ENCODE data around the gene TOM1.
A peak's percentile ranks its signal among the peaks of the same experiment; 100 is the strongest.

Gene TOM1

DNA sequence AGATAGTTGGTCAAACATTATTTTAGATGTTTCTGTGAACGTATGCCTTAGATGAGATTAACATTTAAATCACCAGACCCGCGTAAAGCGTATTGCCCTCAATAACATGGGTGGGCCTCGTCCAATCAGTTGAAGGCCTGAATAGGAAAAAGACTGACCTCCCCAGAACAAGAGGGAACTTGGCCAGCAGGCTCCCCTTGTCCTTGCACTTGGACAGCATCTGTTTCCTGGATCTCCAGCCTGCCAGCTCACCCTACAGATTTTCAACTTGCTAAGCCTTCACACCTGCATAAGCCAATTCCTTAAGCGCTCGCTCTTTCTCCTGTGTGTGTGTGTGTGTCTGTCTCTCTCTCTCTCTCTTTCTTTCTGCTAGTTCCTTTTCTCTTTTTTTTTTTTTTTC, 8.2 kb downstream of the TOM1 start:
- no peak for DNase-seq

- peak; percentile 23 for DNase-seq
These were observed 8.9 kb downstream of the TOM1 start for GRCh38 chr22:35308480-35309021.

GRCh38 chr22:35310556-35311550, 11.2 kb downstream of the TOM1 start:
- no peak for DNase-seq

- DNase-seq, result no peak
These were observed 11.9 kb downstream of the TOM1 start for GRCh38 chr22:35311551-35311999.

GRCh38 chr22:35312198-35313059, 12.7 kb downstream of the TOM1 start:
- no peak for DNase-seq

DNA sequence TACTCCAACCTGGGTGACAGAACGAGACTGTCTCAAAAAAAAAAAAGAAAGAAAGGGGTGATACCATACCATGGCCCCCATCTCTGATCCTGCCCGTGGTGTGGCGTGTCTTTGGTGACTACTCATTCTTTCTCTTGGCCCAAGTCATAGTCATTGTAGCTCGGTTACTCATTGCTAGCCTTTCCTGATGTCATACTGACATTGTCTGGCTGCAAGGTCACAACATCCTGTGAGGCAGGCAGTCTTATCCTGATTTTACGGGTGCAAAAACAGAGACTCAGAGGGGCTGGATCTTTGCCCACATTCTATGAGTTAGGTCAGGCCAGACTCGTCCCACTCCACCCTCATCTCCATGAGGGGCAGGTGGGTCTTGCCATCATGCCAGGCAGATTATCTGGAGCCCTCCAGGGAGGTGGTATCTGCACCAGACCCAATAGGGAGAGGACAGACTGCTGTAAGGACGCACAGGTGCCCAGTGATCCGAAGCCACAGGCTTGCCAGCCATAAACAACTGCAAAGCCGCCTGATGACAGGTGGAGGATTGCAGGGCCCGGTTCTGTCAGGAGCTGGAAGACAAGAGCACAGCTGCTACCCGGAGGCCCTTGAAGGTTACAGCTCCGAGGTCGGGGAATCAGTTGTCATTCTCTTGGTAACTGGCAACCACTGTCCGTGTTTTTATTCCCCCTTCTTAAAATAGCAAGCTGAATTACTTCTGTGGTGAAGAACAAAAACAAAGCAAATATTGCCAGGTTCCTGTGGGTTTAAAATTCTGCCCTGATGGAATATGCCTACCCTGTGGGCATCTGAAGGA, 13.8 kb downstream of the TOM1 start:
- no peak for DNase-seq

- no peak for DNase-seq
These were observed 14.7 kb downstream of the TOM1 start for GRCh38 chr22:35314161-35314942.

GRCh38 chr22:35315141-35315854, 15.6 kb downstream of the TOM1 start:
- DNase-seq, result no peak

GRCh38 chr22:35315855-35316745, 16.4 kb downstream of the TOM1 start:
- no peak for DNase-seq

DNA sequence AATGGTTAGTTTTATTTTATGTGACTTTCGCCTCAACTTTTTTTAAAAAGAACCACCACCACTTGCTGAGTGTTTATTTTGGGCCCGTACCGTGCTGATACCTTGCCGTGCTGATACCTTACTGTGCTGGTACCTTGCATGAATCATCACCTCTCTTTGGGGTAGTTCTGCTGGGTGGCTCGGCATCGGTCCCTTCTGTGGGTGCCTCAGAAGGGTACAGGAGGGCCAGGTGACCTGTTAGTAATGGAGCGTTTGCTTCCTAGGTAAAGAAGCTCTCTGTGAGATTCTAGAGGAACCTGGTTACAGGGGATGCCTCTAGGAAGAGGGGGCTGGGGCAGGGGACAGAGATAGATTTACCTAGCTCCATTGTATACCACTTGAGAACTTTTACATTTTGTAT, 17.1 kb downstream of the TOM1 start:
- DNase-seq, result no peak

GRCh38 chr22:35317680-35318290, 18.1 kb downstream of the TOM1 start:
- no peak for DNase-seq

- DNase-seq, result no peak
These were observed 18.9 kb downstream of the TOM1 start for GRCh38 chr22:35318346-35319215.

- DNase-seq, result no peak
These were observed 19.7 kb downstream of the TOM1 start for GRCh38 chr22:35319244-35319985.

- no peak for DNase-seq
These were observed 22.4 kb downstream of the TOM1 start for GRCh38 chr22:35322126-35322525.

- no peak for DNase-seq
These were observed 23.2 kb downstream of the TOM1 start for GRCh38 chr22:35322893-35323292.

DNA sequence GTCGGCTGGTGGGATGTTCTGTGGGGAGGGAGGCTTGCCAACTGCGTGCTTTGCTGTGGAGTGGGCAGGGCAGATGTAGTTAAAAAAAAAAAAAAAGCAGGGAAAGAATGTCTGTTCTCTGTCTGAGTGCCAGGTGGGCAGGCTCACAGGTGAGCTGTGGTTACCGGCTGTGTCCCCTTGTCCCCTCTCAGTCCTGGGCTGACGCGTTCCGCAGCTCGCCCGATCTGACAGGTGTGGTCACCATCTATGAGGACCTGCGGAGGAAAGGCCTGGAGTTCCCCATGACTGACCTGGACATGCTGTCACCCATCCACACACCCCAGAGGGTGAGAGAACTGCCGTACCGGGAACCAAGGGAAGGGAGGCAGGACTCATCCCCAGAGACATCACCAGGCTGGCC, 23.6 kb downstream of the TOM1 start:
- no peak for DNase-seq

DNA sequence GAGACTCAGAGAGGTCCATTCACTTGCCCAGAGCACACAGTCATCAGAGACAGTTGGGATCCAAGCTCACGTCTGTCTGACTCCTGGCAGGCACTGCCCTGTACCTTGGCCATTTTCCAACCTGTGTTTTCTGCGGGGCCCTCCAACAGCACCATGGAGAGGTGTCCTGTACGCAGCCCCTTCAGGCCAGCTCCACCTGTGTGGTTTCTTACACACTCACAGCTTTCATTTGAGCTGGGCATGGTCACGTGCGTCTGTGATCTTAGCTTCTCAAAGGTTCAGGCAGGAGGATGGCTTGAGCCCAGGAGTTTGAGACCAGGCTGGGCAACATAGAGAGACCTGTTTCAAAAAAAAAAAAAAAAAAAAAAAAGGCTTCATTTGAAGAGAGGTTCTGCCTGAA, 24.4 kb downstream of the TOM1 start:
- DNase-seq, result no peak

DNA sequence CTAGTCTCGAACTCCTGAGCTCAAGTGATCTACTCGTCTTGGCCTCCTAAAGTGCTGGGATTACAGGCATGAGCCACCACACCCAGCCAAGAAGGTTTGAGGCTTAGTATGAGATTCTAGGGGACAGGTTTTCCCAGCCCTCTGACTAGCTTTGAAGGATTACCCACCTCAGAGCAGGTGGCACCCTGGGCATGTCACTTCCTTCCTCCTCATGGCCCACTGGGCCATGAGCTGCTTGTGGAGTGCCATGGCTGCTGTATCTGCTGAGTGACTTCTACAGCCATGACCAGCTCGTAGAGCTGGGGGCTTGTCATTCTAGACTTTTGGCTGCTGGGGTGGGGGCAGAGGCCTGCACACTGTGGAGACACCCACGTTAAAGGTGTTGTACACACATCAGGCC, 25.1 kb downstream of the TOM1 start:
- no peak for DNase-seq
